GM18873 (cell line): ENCODE results near the gene C16orf90.
"Not testable (repeated sequence)": the region's sequence is repeated elsewhere in the genome, so short reads cannot be mapped to it uniquely, and the experiment has no call there.

Source experiments
- ATAC-seq: cut with Tn5 transposase; IDR thresholded peaks from one replicate; pipeline ENCODE4 v1.9.1; 2021; ENCODE audit warnings: mild to moderate bottlenecking, moderate library complexity, moderate number of reproducible peaks; ENCODE audit not compliant: unreplicated experiment, low FRiP score

Gene C16orf90, protein sequence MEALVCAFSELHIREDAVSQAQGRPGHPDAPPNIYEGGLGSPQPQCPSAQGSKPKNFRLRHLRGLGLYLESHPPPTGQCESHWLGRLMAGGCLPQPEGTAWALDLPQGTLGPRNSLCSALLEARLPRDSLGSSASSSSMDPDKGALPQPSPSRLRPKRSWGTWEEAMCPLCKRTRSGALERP

DNA sequence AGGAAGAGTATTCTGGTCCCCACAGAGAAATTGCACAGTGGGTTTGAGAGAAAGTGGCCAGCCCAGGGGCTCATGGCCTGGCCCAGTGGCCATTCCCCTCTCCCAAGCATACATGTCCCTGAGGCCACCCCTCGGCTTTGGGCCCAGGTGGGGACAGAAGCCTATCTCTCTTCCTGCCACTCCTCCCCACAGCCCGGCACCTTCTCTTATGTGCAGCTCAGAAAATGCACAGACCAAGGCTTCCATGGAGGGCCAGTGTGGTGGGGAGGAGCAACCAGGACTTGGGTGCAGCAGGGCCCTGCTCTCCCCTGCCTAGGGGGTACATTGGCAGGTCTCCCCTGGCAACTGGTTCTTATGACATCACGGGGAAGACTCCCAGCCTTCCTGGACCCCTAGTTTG is at the start of gene C16orf90:
Gene C16orf90, minus strand, starts transcription at position 314 of the 400 bp plus-strand sequence. Its CDS starts 68 bp downstream, at position 246.
- no peak for ATAC-seq

DNA sequence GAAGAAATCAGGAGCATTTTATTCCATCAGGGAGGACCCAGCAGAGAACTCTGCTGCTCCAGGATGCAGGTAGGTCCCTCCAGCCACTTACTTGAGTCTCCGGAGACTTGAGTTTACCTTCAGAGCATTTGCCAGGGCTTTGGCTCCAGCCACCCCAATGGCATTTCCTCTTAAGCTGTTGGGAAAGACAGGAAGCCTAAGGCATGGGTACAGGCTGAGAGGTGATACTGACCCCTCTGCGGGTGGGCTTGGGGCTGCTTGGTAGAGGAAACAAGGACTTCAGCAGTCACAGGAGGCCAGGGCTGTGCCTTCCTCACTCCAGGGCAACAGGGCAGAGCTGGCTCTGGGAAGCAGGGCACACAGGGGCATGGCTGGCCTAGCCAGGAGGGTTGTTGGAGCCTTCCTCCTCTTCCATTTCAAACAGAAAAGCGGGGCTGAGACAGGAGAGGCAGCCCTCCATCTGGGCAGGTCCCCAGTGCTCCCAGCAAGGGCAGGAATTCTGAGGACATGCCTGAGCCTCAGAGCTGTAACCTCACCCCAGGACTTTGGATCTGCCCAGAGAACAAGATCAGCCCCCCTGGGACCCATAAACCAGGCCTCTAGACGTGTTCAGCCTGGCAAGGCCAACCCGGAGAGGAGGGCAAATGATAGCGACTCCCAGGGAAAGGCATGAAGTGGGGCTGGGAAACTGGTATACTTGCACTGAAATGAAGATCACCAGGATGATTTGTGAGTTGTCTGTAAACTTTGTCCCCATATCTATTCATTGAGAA is 47.5 kb upstream of the C16orf90 start:
- ATAC-seq: no peak

DNA sequence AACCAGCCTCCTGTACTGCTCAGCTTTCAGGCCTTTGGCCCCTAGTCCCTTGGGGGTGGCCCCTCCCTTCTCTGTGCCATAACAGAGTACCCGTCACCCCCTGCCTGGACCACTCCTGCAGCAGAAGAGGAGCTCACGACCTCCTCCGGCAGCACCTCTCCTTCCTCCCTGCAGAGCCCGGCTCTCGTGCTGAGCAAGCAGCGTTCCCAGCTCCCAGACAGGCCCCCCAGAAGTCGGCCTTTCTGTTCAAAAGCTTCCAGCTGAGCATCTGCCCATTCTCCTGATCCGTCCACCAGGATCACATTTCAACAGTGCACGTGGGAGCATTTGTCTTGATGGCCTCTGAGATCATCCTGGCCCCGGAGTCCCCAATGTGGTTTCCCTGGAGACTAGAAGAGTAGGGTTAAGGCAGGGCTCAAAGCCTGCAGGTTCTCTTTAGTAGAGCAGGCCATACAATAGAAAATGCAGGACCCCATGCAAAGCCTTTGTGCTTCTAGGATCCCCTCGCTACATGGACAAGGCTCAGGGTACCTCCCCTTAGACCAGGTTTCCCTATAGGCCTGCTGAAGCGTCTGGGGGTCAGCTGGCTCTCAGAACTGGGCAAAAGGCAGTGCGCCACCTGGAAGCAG is 46.4 kb upstream of the C16orf90 start:
- ATAC-seq: no peak

DNA sequence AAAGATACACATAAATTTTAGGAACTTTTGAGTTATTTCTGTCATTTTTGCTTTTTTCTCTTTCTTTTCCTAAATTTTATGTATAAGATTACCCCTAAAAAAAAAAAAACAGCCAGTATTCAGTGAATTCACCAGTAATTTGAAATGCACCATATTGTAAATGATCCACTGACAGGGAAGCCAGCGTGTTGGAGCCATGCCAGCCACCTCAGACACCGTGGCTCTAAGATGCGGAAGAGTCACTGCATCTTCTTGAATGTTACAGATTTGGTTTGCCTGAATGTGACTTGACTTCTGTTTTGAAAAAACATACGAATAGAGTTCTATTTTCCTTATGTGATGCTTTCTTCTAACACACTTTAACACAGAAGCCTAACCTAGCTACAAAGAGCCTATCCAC is 42.9 kb upstream of the C16orf90 start:
- ATAC-seq: no peak

DNA sequence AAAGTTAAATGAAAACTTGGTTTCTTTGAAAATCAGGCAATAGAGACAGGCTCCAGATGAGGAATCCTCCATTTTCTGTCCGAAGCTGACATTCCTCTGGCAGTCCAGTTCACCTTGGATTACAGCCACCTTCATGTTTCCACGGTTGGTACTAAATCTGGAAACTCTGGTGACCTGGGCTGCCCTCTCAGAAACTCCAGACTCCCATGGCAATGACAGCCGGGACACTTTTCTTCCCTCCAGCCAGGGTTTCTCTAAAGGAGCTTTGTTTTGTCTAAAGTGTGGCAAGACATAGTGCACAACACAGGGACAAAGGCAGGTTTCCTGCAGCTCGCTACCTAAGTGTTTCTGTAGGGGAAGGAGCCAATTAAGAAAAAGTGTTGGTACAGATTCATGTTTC is 41.6 kb upstream of the C16orf90 start:
- ATAC-seq: no peak

DNA sequence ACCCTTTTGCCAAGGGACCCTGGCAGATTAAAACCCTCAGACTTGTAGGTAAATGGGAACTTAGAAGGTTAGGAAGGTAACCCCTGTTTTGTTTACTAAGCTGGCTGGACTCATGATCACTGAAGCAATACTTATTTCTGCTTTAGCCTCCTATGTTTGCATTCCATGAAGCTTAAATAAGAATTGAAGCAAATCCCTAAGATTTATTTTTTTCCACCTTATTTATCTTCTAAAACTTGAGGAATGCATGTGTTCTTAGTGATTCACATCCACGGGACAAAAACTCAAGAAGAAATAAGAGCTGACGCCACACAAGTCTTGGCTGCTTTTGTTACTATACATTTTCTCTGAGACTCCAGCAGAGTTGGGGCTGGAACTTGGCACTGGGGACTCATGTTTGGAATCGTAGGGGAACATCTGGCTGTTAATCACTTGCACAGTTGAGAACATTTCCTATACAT is 41.0 kb upstream of the C16orf90 start:
- ATAC-seq: no peak

DNA sequence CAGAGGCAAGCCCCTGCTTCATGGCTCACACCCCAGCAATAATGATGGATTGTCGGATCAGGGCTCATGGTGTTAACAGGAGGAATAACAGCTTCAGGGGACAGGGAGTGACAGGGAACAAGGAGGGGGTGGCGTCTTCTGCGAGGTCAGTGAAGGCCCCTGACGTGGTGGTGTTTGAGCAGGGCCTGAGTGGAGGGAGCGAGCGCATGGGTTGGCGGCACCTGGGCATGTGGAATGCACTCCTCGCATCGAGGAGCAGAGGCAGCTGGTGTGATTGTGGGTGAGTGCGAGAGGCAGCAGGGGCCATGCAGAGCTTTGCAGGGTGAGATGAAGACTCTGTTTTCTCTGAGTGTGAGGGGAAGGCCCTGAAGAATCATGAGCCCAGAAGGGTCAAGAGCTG is 38.8 kb upstream of the C16orf90 start:
- no peak for ATAC-seq

DNA sequence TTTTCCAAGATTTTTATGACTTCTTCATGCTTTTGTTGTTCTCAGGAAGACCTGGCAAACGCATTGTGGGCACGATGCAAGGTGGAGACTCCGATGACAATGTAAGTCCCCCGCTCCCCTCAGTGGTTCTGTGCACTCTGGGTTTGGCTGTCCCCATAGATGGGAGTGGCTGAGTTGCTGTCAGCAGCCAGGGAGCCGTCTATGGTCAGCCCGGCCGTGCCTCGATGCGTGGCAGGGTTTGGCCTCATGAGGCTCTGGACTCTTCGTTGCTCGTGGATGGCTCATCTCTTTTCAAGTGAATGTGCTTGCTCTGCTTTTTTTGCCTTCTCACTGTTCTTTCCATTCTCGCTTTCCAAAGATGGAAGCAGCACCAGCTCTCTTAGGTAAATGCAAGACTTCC is 37.5 kb upstream of the C16orf90 start:
- no peak for ATAC-seq

DNA sequence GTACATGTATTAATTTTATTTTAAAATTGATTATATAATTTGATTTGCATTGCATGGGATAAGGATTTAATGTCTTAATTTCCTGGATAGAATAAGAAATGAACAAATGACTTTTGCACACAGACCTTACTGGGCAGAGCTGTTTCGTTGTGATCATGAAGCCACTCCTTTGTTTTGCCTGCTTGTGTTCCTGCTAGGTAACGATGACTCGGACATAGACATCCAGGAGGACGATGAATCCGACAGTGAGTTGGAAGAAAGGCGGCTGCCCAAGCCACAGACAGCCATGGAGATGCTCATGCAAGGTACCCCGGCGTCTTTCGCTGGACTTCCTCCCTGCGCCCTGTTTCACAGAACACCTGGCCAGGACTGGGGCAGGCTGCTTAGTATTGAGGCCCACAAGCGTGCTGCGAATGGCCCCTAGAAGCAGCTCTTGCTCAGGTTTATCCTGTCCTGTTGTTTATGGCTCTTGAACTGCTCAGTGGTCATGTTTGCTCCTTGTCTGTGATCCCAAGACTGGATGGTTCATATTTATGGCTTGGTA is 35.2 kb upstream of the C16orf90 start:
- ATAC-seq: no peak

DNA sequence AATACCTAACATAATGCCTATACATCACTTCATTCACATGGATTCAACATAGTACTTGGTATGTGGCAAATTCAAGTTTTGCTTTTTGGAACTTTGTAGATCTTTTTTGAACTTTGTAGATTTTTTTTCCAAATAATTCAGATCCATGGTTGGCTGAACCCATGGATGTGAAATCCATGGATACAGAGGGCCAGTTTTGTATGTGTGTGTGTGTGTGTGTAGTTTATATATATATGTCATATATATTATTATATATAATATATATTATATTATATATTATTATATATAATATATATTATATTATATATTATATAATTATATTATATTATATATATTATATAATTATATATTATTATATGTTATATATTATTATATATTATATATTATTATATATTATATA is 33.9 kb upstream of the C16orf90 start:
- ATAC-seq: no peak

DNA sequence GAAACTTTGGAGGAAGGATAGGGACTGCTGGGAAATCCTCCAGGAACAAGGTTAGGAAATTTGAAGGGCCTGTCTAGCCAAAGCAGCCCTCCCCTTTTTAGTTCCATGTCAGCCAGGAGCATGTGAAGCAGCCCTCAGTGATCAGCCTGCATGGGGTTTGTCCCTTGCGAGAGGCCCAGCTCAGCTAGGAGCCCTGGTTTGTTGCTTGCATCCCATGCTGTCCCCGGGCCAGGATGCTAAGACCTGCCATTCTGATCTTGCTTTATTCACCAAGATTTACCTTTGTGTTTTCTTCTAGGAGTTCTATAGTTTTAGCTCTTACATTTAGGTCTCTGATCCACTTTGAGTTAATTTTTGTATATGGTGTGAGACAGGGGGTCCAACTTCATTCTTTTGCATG is 33.1 kb upstream of the C16orf90 start:
- ATAC-seq: no peak

DNA sequence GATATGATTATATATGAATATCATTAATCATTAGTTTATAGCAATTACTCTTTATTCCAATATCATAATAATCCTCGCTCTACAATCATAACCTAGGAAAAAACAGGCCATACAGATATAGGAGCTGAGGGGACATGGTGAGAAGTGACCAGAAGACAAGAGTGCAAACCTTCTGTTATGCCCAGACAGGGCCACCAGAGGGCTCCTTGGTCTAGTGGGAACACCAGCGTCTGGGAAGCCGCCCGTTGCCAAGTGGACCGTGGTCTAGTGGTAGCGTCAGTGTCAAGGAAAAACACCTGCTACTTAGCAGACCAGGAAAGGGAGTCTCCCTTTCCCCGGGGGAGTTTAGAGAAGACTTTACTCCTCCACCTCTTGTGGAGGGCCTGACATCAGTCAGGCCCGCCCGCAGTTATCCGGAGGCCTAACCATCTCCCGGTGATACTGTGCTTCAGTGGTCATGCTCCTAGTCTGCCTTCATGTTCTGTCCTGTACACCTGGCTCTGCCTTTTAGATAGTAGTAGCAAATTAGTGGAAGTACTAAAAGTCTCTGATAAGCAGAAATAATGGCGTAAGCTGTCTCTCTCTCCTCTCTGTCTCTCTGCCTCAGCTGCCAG is 32.0 kb upstream of the C16orf90 start:
- ATAC-seq: not testable (repeated sequence)

DNA sequence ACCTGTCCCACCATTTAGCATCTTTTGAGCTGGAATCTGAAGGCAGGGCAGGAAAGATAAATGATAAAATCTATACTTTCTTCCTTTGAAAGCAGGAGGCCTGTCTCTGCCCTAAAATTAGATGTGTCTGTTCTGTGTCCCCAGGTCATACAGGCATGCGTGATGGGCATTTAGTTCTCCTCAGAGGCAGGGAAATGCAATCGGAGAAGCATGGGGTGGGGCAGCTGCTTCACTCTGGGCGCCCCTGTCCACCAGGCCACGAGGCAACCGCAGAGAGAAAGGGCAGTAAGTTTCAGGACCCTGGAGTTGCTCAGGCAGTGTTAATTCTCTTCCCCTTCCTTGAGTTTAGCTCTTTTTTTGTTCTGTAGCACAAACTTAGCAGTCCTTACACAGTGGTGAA is 30.7 kb upstream of the C16orf90 start:
- ATAC-seq: no peak

DNA sequence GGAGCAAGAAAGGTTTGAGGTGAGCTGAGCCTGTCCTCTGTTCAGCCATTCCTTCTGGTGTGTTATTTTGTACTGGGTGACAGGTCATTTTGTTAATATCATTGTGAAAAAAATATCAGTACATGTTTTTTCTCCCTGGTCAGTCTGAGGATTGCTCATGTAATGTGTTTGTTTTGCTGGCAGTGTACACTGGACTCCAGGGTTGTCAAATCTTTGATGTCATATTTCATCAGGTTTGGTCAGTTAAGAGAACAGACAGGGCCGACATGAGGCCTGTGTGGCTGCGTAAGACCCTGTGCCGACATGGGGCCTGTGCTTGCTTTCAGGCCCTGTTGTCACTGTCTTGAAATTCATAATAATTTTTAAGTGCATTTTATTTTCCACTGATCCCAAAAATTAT is 28.0 kb upstream of the C16orf90 start:
- ATAC-seq: no peak

DNA sequence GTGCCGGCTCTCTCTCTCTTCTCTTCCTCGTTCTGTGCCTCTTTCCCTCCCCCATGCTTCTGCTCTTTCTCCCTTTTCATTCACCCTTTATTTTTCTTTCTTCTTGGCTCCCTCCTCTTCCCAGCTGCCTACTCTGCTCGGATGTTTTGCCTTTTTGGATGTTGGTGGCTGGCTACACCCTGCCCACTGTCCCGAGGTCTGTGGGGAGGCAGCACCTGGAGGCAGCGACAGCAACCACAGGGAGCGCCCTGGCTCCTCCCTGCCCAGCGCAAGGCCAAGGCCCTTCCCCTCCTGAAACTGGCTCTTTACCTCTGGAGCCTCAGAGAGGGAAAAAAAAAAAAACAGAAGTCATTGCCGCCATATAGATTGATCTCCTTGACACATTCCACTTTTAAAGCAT is 25.6 kb upstream of the C16orf90 start:
- no peak for ATAC-seq

DNA sequence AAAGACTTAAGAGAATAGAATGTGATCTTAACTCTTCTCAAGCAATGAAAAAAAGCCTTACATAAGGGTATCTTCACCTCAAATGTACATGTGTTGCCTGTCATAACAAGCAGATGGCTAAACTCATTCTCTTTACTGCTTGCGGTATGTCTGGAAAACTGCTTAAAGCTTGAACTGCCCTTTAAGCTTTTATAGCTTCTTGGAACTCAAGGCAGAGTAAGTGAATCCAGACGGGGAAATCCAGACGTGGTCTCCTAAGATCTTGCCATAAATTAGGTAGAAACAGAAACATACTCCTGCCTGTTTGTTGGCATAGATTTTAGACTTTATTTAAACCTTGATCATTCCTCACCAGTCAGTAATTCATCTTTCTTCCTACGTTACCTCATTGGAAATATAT is 25.1 kb upstream of the C16orf90 start:
- no peak for ATAC-seq

DNA sequence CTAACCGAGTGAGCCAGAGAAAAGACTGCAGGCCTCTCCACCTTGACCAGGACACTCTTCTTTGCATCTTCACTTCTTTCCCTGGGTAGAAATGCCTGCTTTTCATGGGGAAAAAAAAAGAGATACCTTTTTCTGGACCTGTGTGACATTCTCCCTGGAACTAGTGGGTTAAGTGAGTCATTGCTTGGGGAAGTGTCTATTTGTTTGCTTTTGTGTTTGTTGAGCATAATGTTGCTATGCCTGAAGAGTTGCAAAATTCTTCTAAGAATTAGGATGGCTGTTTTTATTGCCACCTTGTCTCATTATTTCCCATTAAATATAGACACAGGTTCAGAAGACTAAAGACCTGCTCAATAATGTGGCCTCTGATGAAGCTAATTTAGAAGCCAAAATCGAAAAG is 24.3 kb upstream of the C16orf90 start:
- no peak for ATAC-seq

DNA sequence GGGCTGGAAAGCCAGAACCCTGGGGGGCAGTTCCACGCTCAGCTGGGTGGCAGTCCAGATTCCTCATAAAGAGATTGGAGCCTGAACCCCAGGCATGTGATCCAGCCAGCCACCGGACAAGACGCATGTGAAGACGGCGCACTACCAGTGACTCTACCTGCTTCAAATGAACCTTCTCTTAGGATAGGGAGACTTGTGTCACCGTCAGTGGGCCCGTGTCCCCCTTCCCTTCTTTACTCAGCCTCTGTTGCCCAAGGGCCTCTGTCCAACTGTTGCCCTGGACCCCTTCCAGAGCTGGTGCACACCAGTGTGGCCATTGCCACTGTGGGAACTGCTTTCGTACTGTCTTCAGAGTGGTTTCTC is 23.7 kb upstream of the C16orf90 start:
- no peak for ATAC-seq

DNA sequence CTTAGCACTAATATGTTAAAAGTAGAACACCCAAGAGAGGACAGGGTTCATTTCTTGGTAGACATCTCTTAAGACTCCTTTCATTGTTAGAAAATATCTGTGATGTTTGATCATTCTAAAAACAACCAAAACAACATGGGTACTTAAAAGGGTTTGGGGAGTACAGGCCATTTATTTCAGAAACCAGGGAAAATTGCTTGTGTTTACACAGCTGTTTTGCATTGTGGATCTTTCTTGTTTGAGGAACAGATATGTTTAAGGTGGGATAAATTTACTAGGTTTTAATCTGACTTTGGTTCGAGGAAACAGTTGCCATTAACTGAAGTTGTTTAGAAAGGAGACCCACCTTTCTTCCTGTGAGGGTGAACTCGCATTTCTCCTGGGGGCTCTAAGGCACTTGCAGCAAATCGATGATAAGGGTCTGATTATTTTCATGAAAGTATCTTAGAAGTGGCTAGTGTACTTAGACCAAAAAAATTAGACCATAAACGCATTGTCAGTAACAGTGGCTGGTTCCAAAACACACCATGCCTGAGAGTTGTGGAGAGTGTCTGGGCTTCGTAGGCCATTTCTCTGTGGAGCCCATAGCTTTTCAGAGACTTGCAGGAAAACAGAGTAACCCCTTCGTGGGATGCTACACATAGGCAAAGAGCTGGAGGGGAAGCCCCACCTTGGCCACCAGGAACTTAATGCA is 23.1 kb upstream of the C16orf90 start:
- no peak for ATAC-seq

DNA sequence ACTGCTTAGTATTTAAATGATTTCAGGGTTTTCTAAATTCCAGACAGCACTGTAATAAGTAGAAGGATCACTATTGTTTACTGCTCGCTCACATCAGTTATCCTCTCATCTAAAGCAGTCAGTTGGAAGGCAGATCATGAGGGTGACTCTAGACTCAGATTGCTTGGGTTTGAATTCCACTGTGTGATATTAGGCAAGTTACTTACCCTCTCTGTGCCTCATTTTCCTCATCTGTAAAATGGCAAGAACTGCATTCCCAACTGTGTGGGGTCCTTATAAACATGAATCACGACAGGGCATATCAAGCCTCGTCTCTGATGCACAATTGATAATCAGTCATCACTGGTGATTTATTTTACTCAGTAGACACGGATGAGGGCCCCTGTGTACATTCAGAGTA is 20.6 kb upstream of the C16orf90 start:
- no peak for ATAC-seq

DNA sequence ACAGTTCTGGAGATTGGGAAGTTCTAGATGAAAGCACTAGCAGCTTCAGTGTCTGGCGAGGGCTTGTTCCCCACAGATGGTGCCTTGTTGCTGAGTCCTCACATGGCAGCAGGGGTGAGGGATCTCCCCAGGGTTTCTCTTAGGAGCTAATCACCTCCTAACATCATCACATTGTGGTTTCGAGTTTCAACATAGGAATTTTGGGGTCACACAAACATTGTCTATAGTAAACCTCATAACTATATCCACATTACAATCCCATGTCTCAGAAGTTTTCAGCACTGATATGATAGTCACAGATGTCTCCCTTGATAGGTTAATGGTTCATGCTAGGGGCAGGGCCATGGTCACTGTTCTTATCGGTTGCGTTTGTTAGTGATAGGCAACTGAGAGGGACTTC is 19.3 kb upstream of the C16orf90 start:
- no peak for ATAC-seq
